A673 (cell line): ENCODE data around the gene PBX1. TPM values are rescaled to one million over a fixed set of nuclear protein-coding genes. Genes with fewer than 3 reads are reported as not detected.

Experiments
- BruUV-seq: library from RNA; stranded (reverse); fragments of 400-500 nt; replicated peaks from 2 replicates; lab custom pipeline; 2021; lab: Mats Ljungman, UMichigan
- CTCF ChIA-PET: fragments of 300-600 bp; sonication (Branson Sonifier 250); formaldehyde crosslinking; loops from one replicate; lab custom pipeline; 2022; ENCODE audit warnings: antibody characterized with exemption; lab: Charles Lee
- POLR2A ChIA-PET: fragments of 300-600 bp; sonication (Branson Sonifier 250); formaldehyde crosslinking; loops from one replicate; lab custom pipeline; 2022; ENCODE audit warnings: antibody characterized with exemption; ENCODE audit not compliant: low non-redundant PET; lab: Charles Lee
- DNase-seq: peaks from one replicate; pipeline ENCODE4 v3.0.0-alpha.2; 2015; ENCODE audit warnings: low spot score
- H3K27ac ChIP-seq: fragments of 200-600 bp; sonication (generic); 2 replicates; pipeline ENCODE4 v1.5.1; 2016; ENCODE audit warnings: mixed run types, low read depth, mild to moderate bottlenecking, mixed read lengths, antibody characterized with exemption, low read length; ENCODE audit not compliant: poor library complexity, severe bottlenecking
- H3K27me3 ChIP-seq: fragments of 200-600 bp; sonication (generic); replicated peaks from 2 replicates; pipeline ENCODE4 v1.6.1; 2017; ENCODE audit warnings: mixed run types, low read depth, mild to moderate bottlenecking, mixed read lengths, antibody characterized with exemption, low read length; ENCODE audit not compliant: insufficient read depth, poor library complexity
- H3K36me3 ChIP-seq: fragments of 200-600 bp; sonication (generic); 2 replicates; pipeline ENCODE4 v1.6.1; 2016; ENCODE audit warnings: mixed run types, mild to moderate bottlenecking, mixed read lengths, antibody characterized with exemption, low read length; ENCODE audit not compliant: insufficient read depth, poor library complexity, severe bottlenecking
- H3K4me1 ChIP-seq: fragments of 200-600 bp; sonication (generic); 2 replicates; pipeline ENCODE4 v1.6.1; 2017; ENCODE audit warnings: mixed run types, mild to moderate bottlenecking, mixed read lengths, antibody characterized with exemption, low read length; ENCODE audit not compliant: insufficient read depth, poor library complexity, severe bottlenecking
- H3K4me3 ChIP-seq: fragments of 200-600 bp; sonication (generic); 2 replicates; pipeline ENCODE4 v1.5.1; 2016; ENCODE audit warnings: low read depth, mixed run types, mild to moderate bottlenecking, mixed read lengths, low read length; ENCODE audit not compliant: poor library complexity, severe bottlenecking
- H3K9me3 ChIP-seq: fragments of 200-600 bp; sonication (generic); 2 replicates; pipeline ENCODE4 v1.6.1; 2016; ENCODE audit warnings: mixed run types, low read depth, mild to moderate bottlenecking, mixed read lengths, antibody characterized with exemption, low read length; ENCODE audit not compliant: poor library complexity, severe bottlenecking
- EZH2 ChIP-seq: fragments of 200-600 bp; sonication (generic); IDR thresholded peaks from 2 replicates; pipeline ENCODE4 v1.6.1; 2017; ENCODE audit warnings: borderline replicate concordance, low read depth, mild to moderate bottlenecking, mixed read lengths, antibody characterized with exemption, low read length; ENCODE audit not compliant: poor library complexity, severe bottlenecking
- intact Hi-C: fragments of 100-400 bp; cut with micrococcal nuclease; formaldehyde crosslinking; loops from one replicate; pipeline ENCODE4 v1.10.0; 2022; ENCODE audit not compliant: unreplicated experiment
- total RNA-seq: library from RNA; stranded (reverse); gene quantifications from 2 replicates; pipeline ENCODE4 v1.2.3, GENCODE V29; 2021
- TF ChIP-seq, protein P1 (sequence below): fragments of 300-800, 200-600 bp; sonication (generic); conservative IDR thresholded peaks from 2 replicates; pipeline ENCODE4 v1.5.1; 2017; ENCODE audit warnings: low read depth, mild to moderate bottlenecking, antibody characterized with exemption, low read length, moderate library complexity, mixed read lengths

The PBX1 gene
- total RNA-seq, 1 experiment from 2014 or later = 51.5 TPM

DNA sequence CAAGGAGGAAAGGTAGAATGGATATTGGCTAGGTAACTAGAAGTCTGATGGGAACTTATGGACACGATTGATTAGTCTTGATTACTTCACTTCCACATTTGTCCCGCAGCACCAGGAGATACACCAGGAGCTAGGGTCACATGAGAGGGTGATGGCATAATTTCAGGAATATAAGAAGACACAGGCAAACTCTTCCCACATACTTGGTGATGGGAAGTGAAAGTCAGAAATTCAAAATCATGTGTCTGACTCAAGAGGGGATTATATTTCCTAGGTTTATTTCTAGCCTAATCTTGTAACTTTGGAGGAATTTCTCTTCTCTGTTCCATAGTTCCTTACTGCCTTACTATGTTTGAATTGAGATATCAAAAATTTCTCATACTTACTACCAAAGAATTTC is 185.0 kb downstream of the PBX1 start:
- Histone ChIP-seq H3K27ac (no peak overlapping the region), H3K27me3 (no peaks in the 10 kb centered on the region), H3K9me3 (no peaks in the 10 kb centered on the region), H3K36me3 (no peaks in the 10 kb centered on the region), H3K4me3 (no peak overlapping the region), H3K4me1 (no peaks in the 10 kb centered on the region)
- no peak for DNase-seq
- no peak for TF ChIP-seq EZH2
- TF ChIP-seq, protein P1, sequence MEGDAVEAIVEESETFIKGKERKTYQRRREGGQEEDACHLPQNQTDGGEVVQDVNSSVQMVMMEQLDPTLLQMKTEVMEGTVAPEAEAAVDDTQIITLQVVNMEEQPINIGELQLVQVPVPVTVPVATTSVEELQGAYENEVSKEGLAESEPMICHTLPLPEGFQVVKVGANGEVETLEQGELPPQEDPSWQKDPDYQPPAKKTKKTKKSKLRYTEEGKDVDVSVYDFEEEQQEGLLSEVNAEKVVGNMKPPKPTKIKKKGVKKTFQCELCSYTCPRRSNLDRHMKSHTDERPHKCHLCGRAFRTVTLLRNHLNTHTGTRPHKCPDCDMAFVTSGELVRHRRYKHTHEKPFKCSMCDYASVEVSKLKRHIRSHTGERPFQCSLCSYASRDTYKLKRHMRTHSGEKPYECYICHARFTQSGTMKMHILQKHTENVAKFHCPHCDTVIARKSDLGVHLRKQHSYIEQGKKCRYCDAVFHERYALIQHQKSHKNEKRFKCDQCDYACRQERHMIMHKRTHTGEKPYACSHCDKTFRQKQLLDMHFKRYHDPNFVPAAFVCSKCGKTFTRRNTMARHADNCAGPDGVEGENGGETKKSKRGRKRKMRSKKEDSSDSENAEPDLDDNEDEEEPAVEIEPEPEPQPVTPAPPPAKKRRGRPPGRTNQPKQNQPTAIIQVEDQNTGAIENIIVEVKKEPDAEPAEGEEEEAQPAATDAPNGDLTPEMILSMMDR = no peak
- intact Hi-C loops = no loop called here
- BruUV-seq = no TSS peak
- CTCF ChIA-PET = no interaction called here
- POLR2A ChIA-PET = no interaction called here

DNA sequence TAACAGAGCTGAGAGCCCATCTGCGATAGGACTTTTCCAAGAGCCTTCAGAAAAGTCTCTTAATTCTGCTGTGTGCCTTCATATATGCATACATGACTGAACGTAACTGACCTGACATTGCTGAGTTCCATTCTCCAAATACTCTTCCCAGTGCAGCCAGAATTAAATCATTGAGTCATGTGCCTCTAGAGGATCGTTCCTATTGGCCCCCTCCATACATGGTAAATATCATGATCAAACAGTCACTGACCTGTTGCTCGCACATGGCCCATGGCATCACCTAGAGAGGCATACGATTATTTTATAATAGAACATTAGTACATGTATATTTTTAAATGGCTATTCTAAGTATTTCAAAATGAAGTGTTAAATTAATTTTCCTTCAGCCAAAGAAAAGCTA is 186.8 kb downstream of the PBX1 start:
- Histone ChIP-seq H3K4me3 (no peak overlapping the region), H3K4me1 (no peaks in the 10 kb centered on the region), H3K36me3 (no peaks in the 10 kb centered on the region), H3K27ac (no peak overlapping the region), H3K27me3 (no peaks in the 10 kb centered on the region), H3K9me3 (no peaks in the 10 kb centered on the region)
- POLR2A ChIA-PET = no interaction called here
- CTCF ChIA-PET = no interaction called here
- no peak for DNase-seq
- no TSS peak for BruUV-seq
- intact Hi-C loops = no loop called here
- TF ChIP-seq EZH2 = no peak
- TF ChIP-seq, protein P1 = no peak

DNA sequence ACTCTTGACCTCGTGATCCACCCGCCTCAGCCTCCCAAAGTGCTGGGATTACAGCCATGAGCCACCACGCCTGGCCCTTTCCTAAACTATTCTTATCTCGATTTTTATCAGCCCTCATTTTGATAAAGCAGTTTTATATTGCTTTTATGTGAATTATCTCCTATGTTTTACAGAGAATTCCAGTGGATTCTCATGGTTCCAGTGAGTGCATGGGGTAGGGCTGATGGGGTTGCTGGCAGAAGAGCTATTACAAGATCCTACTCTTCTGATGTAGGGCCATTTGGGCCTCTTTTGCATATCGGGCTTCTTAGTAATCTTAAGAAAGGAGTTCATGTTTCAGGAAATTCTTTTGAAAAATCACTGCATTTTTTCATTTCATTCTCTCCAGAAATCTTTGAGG is 187.6 kb downstream of the PBX1 start:
- no TSS peak for BruUV-seq

More for the DNA sequence above, 187.6 kb downstream of the PBX1 start:
- Histone ChIP-seq H3K36me3 (no peaks in the 10 kb centered on the region), H3K9me3 (no peaks in the 10 kb centered on the region), H3K4me3 (no peak overlapping the region), H3K27me3 (no peaks in the 10 kb centered on the region), H3K27ac (no peak overlapping the region), H3K4me1 (no peaks in the 10 kb centered on the region)
- ChIA-PET POLR2A (interaction anchor here (0.6 to 1.0 kb wide), 2 partner anchors 430 to 960 kb away, joined by 3 read pairs; no protein-coding TSS in a partner anchor), CTCF (no interaction called here)
- no peak for DNase-seq
- intact Hi-C loops = no loop called here
- no peak for TF ChIP-seq EZH2
- TF ChIP-seq, protein P1 = no peak
